Ishikawa (cell line): ENCODE measurements around the gene SGSM1.

Source experiments
- CEBPB ChIP-seq: IDR thresholded peaks from 2 replicates; pipeline ENCODE4 v1.6.1; 2012
- CREB1 ChIP-seq: IDR thresholded peaks from 2 replicates; pipeline ENCODE4 v1.6.1; 2012; ENCODE audit warnings: low read depth
- EP300 ChIP-seq: IDR thresholded peaks from 2 replicates; pipeline ENCODE4 v1.6.1; 2012; ENCODE audit warnings: borderline replicate concordance
- RAD21 ChIP-seq: IDR thresholded peaks from 2 replicates; pipeline ENCODE4 v1.6.1; 2012; ENCODE audit warnings: low read depth
- TAF1 ChIP-seq: IDR thresholded peaks from 2 replicates; pipeline ENCODE4 v1.6.1; 2012; ENCODE audit warnings: low read depth, mild to moderate bottlenecking
- TEAD4 ChIP-seq: IDR thresholded peaks from 2 replicates; pipeline ENCODE4 v1.6.1; 2012
- TF ChIP-seq, protein P1 (sequence below): IDR thresholded peaks from 2 replicates; pipeline ENCODE4 v1.6.1; 2012; ENCODE audit warnings: low read depth, mild to moderate bottlenecking

DNA sequence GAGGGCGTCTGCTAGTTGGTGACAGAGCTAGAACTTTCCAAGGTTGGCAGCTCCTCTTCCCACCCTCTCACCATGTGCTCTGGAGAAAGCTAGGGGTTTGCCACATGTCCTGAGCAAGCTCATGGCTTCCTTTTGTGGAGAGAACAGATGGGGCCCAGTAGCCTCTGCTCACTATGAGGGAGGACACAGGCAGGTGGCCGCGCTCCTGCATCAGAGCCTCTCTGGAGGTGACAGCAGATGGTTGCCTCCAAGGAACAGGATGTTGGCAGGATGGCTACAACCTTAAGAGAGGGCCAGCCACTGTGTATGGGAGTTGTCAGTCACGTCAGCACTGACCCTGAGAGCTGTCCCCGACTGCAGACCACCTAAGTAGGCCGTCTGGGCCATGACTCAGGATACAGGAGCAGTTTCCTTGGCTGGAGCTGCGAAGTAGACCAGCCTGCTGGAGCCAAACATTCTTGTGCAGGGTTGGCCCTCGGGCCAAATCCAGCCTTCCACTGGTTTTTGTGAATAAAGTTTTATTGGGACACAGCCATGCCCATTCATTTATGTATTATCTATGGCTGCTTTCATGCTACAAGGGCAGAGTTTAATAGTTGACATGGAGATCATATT is 28.0 kb downstream of the SGSM1 start:
- no peak for TF ChIP-seq EP300
- TF ChIP-seq TEAD4 = no peak
- TF ChIP-seq RAD21 = no peak
- no peak for TF ChIP-seq CREB1
- TF ChIP-seq, protein P1, sequence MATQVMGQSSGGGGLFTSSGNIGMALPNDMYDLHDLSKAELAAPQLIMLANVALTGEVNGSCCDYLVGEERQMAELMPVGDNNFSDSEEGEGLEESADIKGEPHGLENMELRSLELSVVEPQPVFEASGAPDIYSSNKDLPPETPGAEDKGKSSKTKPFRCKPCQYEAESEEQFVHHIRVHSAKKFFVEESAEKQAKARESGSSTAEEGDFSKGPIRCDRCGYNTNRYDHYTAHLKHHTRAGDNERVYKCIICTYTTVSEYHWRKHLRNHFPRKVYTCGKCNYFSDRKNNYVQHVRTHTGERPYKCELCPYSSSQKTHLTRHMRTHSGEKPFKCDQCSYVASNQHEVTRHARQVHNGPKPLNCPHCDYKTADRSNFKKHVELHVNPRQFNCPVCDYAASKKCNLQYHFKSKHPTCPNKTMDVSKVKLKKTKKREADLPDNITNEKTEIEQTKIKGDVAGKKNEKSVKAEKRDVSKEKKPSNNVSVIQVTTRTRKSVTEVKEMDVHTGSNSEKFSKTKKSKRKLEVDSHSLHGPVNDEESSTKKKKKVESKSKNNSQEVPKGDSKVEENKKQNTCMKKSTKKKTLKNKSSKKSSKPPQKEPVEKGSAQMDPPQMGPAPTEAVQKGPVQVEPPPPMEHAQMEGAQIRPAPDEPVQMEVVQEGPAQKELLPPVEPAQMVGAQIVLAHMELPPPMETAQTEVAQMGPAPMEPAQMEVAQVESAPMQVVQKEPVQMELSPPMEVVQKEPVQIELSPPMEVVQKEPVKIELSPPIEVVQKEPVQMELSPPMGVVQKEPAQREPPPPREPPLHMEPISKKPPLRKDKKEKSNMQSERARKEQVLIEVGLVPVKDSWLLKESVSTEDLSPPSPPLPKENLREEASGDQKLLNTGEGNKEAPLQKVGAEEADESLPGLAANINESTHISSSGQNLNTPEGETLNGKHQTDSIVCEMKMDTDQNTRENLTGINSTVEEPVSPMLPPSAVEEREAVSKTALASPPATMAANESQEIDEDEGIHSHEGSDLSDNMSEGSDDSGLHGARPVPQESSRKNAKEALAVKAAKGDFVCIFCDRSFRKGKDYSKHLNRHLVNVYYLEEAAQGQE = no peak
- no peak for TF ChIP-seq CEBPB
- no peak for TF ChIP-seq TAF1
